Activated T-helper 1 cell treated with Interleukin-2 at 50 U/mL for 16 hours (primary cell): ENCODE results near the gene NOL6.
"Not testable (repeated sequence)": the region's sequence is repeated elsewhere in the genome, so short reads cannot be mapped to it uniquely, and the experiment has no call there.

Experiments used
- DNase-seq: peaks from one replicate; pipeline ENCODE4 v3.0.0-alpha.2; 2020; ENCODE audit warnings: low read depth

NOL6 gene

DNA sequence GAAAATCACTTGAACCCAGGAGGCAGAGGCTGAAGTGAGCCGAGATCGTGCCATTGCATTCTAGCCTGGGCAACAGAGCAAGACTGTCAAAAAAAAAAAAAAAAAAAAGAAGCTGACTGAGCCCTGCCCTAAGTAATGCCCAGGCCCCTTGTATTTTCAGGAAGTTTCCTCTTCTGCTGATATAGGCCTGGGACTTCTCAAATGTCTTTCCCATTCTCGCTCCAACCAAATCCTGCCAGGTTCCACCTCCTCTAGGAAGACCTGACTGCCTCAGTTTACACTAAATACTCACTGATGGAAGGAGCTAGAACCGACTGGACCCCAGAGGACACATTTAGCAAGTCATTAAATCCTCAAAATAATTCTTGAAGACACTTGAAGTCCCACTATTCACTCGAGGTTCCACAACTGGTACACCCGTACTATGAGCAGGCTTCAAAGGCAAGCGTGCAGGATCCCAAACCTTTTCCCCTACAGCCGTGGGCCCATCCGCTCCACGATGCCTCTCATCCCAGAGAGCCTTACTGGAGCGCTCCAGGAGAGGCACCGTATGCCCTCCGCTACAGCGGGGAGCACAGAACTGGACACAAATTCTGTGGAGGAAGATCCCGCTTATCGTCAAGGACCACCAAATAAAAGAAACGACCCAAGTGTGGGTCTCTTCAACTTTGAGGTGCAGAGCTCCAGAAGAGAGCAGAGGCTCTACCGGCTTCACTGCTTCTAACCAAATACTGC, 676 bp downstream of the NOL6 start:
- no peak for DNase-seq

DNA sequence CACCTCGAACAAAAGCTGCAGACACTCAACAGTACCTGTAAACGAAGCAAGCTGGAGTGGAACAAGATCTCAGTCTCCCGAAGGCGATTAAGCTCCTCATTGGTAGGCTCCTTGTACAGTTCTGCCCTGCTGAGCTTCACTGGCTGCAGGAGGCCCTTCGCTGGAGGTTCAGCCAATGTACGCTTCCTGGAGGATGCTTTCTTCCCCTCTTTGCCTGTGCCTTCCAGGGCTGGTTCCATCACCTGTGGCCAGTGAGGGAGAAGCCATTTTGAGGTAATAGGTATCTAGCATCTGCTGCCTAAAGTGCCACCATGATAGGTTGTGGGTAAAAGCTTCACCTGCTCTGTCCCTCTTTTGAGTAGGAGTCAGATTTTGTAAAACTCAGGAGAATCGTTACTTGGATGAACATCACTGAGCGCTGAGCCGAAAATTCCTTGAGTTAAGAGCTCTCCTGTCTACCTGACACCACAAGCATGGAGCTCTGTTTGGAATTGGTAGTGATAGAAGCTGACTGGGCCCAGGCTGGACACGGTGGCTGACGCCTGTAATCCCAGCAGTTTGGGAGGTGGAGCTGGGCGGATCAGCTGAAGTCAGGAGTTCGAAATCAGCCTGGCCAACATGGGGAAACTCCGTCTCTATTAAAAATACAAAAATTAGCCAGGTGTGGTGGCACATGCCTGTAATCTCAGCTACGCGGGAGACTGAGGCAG, 1.4 kb downstream of the NOL6 start:
- no peak for DNase-seq

DNA sequence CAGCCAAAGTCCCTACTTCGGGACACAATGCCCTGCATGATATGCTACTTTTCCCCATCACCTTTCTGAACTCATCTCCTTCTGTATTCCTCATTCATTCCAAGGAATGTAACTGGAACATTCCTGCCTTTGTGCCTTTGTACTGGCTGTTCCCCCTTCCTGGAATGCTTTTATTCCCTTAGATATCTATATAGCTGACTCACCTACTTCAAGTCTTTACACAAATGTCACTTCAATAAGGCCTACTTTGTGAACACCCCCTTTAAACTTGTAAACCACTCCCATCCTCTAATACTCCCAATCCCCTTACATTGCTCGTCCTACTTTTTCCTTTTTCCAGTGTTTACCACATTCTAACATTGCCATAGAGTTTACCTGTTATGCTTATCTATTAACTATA, 2.4 kb downstream of the NOL6 start:
- no peak for DNase-seq

DNA sequence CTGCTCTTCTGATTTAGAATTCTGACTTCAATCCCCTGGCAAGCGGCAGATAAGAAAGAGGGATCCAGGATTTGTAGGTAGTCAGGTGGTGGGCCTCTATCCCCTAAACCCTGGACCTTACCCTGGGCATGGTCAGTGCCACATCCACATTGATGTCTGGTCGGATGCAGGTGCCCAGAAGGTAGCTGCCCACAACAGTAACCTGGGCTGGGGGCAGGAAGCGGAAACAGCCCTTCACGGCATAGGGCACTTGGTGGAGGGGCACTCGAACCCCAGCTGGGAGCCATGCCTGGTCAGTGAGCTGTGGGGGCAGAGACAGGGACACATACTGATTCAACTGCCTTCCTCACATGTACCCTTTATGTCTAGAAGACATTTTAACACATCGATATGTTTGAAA, 3.8 kb downstream of the NOL6 start:
- no peak for DNase-seq

DNA sequence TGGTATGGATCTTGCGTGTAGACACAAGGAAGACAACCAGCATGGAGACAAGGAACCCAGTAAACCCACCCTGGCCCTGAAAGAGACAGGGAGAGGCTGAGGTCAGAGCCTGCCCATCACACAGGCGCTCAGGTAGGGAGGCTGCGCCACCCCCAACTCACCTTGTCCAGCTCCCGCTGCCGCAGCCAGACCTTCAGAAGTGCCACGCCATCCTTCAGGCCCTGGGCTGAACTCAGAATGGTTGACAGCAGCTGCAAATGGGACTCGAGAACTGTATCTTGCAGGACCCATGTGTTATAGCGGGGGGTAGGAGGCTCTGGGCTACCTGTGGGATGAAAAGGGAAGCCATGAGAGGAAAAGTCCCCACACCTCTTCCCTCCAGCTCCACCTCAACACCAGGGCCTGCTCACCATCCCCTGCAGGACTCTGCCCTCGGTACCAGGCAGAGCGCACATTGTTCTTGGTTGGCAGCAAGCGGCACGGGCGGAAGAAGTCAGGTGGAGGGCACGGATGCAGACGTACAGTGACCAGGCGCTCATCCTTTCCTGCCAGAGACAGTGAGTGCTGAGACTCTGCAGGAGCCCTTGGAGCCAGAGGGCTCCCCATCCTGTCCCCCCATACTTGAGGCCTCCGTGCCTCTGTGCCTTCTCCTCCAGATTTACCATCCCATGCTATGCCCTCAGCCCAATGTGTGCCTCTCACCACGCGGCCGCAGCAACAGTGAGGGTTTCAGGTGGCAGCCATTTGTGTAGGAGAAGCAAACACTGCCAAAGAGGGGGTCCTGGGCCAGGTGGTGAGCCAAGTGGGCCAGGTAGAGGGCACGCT, 4.7 kb downstream of the NOL6 start:
- no peak for DNase-seq

DNA sequence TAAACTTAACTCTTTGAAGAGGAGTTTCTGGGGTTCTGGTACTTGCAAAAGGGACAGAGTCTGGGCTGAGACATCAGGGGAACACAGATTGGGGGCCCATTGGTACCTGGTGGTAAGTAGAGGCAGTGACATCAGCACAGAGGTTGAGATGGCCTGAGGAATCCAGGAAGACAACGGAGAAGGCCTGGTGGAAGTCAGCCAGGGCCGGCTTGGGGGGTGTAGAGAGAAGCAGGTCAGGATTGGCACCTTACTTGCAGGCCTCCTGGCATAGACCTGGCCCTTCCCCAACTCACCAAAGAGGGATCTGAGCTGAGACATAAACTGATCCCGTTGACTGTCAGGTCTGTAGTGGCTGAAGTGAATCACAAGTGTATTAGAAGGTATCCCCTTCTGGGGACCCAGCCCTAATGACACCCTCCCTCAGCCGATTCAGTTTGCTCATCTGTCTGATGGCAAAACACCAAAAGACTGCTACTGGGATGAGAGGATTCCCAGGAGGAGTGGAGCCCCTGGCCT, 5.5 kb downstream of the NOL6 start:
- no peak for DNase-seq

DNA sequence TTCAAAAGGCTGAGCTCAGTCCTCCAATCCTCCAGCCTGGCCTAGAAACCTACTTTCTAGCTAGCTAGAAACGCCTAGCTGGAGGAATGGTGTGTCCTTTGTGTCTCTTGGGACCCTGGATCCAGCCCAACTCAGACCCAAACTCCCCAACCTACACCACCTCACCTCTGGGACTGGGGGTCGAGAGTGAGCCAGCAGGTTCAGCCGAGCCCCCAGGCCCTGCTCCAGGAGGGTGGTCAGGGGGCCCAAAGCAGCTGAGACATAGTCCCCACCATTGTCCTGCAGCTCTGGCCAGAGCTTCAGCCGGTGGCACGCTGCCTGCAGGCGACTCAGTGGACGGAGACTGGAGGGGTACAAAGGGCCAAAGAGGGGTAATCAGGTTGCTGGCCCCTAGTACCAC, 6.2 kb downstream of the NOL6 start:
- DNase-seq: no peak

DNA sequence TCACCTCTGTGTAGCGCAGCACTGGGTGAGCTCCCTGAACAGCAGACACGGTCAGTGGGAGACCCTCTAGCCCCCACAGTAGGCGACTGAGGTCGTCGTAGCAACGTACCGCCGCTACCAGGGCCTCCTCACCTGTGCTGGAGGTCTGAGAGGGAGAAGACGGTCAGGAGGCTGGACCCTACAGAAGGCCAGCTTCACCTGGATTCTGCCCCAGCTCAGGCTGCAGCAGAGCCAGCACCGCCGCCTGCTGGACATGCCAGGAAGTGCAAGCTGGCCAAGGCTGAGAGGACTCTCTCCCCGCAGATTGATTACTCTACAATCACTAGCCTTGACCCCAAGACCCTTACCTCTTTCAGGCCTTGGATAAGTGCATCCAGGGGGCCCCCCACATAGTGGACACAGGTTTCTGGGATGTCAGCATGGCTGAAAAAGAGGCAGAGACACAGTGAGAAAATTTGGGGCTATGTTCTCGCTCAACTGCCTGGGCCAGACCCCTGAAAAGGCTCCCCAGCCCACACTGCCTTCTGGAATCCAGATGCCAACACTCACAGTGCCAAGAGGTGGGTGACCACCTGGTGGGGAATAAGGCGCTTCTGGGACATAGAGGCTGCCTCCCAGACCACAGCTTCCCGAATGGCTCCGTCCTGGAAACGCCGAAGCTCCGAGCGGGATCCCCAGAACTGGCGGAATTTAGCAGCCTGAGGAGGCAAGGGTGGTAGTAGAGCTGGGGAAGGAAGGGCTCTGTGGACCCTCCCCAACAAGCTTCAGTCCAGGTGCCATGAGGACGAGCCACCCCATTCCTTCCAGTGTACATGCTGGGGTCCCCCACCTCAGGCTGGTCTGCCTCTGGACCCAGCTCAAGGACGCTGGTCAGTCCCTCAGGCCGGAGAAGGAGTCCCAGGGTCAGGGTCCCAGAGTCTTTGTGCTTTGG, 6.9 kb downstream of the NOL6 start:
- peak; percentile 63 for DNase-seq

DNA sequence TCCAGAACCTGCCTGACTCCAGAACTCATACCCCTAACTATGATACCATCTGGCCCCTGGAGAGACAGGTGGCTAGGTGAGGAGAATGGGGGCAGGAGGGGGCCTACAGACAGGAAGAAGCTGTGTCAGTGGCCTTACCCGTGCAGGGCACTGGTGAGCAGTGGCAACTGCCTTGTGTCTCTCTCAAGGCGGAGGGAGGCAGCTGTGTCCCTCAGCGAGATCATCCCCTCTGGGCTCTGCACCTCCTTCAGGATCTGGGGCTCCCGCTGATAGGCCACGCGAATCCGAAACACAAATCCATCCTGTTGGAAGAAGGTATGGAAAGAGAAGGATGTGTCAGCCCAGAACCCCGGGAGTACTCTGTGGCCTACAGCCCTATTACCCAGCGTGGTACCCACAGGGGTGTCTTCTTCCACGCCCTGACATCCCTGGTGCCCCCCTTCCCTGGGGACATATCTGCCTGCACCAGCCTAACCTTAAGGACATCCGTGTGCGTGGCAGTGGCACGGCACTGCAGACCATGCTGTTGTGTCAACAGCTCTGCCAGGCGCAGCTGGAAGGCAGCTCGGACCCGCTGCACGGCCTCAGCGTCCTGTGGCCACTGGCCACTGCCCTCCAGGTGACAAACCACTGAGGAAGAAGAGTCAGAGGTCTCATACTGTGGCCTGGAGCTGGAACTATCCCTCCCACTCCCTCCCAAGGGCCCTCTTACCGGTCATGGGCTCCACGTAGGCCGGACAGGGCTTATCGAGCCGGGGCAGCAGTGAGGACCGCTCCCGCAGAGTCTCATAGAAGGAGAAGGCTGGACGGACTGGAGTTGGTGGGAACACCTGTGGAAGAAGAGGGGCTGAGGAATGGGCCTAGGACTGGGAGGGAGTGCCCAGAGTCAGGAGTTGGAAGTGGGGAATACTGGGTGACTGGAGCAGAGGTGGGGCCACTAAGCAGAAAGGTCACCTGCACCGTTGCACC, 7.8 kb downstream of the NOL6 start:
- DNase-seq: no peak

DNA sequence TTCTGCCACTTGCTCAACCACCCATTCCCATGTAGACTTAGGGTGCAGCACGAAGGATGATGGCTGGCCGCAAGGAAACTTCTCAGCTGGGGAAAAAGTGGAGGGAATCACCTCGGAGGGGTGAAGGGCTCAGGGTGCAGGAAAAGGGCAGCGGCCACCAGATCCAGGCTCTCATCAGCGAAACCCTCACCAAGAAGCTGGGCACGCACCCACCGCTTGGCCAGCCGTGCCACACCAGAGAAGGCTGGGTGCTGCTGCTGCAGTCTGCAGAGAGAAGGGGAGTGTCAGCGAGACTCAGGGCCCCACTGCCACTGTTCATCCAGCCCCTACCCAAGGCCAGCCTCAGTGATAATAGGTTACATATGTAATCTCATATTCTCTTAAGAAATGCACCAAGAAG, 8.6 kb downstream of the NOL6 start:
- no peak for DNase-seq

DNA sequence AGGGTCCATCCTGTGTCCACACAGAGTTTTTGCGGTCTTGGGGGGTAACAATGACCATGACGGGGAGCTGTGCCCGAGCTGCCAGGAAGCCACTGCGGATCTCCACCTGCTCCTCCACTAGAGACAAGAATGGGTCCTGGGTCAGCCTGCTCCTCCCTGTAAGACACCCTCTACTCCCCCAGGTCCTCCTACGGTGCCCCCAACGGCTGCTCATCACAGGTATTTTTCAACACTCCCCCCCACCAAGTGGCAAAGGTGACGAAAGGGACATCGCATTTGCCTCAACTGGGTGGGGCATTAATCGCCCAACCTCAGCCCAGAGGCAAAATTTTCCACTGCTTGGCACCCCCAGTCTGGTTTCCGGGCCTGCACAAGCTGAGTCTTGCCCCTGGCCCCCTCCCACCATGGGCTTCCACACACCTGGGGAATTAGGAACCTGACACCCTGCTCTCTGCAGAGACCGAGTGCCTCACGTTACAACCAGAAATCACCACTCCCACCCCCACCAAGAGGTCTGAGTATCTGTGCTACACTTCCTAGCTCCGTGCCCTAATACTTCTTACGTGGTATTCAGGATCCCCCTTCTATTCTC, 9.6 kb downstream of the NOL6 start:
- DNase-seq: no peak

DNA sequence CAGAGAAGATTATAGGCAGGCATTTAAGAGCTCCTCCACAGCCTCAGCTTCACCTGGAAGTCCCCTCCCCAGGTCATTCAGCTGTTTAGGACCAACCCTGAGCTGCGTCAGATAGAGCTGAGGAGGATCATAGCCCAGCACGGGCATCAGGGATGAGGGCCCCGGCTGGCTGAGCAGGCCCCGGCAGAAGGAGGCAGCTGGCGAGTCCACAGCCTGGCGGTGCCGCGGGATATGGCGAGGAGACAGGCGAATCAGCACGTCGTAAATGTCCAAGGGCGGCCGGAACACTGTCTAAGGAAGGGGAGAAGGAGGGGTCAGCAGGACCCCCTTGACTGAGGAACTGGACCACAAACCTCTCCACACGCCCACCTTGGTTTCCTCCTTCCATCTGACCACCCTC, 10.6 kb downstream of the NOL6 start:
- no peak for DNase-seq

DNA sequence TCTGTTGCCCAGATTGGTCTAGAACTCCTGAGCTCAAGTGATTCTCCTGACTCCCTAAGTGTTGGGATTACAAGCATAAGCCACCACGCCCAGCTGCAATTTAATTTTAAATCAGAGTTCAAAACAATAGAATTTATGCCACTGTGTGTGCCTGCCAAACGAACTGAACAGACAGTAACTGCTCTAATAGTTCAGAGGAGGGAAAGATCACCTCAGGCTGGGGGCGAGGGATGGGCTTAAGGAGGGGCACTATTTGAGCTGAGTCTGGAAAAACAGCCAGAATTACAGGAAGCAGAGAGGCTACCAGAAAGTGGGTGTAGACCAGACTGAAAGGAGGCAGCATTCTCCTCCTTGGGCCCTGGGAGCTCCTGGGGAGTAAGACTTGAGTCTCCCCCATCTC, 12.2 kb downstream of the NOL6 start:
- DNase-seq: no peak

DNA sequence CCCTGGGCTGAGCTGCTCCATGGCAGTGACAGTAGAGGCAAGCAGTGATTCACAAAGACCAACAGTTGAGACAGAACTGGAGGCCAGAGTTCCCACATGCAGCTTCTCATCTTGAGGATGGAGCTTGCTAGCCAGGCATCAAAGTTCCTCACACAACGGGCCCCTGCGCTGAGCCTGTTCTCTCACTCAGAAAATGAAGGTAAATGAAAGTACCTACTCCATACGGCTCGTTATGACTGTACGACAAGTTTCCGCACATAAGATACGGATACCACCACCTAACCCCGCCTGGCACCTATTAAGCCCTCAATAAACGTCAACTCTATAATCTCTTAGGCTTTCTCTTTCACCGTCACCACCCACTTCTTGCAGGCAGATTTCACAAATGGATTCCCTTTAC, 12.9 kb downstream of the NOL6 start:
- no peak for DNase-seq

DNA sequence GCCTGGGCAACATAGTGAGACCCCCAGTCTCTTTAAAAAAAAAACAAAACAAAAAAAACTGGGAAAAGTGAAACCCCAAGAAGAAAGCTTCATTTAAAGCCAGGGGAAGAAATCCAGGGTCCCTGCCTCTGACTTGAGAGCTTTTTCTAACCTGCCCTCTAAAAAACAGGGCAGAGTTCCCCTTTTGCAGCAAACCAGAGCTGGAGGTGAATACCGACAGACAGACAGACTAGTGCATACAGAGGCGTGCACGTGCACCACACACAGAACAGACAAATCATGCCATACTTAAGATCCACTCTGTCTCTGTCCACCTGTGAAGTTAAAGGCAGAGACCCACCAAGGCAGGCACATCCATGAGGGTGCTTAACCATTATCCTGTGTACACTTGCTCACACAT, 14.6 kb downstream of the NOL6 start:
- DNase-seq: no peak

DNA sequence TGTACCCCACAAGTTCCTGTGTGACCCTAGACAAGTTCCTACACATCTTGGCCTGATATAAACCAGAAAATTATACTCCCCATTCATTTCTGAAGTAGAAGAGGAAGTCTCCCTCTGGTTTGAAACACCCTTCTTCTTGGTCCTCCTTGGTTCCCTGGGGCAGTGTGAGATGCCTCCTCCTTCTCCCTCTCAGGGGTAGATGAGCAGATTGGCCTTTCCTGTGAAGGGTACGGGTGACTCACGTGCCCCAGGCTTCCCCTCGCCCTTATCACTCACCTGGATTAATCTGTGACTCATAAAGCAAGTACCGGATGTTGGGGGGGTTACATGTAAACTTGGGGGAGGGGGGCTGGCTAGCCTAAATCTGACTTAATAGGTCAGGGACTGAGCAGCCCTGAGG, 15.3 kb downstream of the NOL6 start:
- DNase-seq: peak; percentile 52

DNA sequence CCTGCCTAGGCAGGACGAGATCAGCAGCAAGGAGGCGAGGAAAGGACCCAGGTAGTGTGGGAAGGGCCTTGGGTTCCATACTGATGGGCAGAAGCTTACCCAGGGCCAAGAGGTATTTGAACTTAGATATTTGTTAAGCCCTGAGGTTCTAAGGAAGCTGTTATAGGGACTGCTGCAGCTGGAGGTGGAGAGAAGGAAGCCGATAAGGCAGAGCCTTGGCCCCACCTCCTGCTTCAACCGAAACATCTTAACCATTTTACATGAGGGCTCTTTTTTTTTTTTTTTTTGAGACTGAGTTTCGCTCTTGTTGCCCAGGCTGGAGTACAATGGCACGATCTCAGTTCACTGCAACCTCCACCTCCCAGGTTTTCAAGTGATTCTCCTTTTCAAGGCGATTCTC, 17.8 kb downstream of the NOL6 start:
- no peak for DNase-seq

DNA sequence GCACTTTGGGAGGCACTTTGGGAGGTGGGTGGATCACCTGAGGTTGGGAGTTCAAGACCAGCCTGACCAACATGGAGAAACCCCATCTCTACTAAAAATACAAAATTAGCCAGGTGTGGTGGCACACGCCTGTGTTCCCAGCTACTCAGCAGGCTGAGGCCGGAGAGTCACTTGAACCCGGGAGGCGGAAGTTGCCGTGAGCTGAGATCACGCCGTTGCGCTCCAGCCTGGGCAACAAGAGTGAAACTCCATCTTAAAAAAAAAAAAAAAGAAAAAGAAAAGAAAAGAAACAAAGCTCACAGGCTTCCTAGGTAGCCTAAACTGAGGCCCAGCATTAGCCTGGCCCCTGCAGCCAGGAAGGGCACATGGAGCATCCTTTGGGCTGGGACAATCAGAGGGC, 18.3 kb downstream of the NOL6 start:
- not testable (repeated sequence) for DNase-seq

DNA sequence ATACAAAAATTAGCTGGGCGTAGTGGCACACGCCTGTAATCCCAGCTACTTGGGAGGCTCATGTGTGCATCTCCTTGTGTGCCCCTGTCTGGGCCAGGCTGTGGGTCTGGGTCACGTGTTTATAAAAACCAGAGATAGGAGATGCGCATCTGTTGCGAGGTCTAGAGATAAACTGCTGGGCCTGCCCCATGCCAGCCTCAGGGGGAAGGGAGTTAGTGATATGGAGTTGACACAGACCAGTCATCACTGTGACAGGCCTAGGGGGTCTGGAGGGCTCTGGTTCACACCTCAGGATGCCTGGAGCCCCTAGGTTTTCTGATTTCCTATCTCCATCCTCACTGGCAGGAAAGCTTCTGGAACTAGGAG, 19.1 kb downstream of the NOL6 start:
- DNase-seq: not testable (repeated sequence)

DNA sequence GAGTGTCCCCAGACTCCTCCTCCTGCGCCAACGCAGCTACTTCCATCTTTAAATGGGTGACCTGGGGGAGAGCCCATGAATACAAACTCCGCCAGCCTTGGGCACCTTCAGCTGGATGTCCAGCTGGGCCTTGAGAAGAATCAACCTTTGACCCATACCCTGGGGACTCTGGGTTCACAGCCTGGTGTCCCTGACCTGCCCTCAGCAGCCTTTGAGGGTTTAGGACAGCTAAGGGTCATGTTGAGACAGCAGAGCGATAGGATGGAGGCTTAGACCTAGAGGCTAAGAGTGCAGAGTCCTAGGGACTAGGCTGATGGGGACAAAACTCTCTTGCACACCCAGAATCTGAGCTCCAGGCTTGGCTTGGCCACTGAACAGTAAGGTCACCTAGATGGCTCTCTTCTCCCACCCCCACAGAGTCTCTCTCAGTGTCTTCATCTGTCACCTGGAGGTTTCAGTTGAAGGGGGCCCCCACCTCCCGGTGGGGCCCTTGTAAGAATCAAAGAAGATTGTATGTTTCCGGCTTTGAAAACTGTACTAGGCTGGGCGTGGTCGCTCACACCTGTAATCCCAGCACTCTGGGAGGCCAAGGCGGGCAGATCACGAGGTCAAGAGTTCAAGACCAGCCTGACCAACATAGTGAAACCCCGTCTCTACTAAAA, 19.6 kb downstream of the NOL6 start:
- no peak for DNase-seq
